Kasumi-1 (cell line): Measurements from ENCODE around the gene FAM171A1.
A peak's percentile ranks its signal among the peaks of the same experiment; 100 is the strongest.
"Not testable (repeated sequence)": the region's sequence is repeated elsewhere in the genome, so short reads cannot be mapped to it uniquely, and the experiment has no call there.

Source experiments
- DNase-seq, 2 experiments: peaks; one replicate each; lab custom pipeline; 2025; lab: John Stamatoyannopoulos, UW

FAM171A1 gene

DNA sequence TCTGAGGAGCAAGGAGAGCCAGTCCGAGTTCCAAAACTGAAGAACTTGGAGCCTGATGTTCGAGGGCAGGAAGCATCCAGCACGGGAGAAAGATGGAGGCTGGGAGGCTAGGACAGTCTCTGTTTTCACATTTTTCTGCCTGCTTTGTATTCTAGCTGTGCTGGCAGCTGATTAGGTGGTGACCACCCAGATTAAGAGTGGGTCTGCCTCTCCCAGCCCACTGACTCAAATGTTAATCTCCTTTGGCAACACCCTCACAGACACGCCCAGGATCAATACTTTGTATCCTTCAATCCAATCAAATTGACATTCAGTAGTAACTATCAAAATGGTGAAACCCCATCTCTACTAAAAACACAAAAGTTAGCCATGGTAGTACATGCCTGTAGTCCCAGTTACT lies 163.7 kb downstream of the FAM171A1 start:
- DNase-seq = not testable (repeated sequence)

DNA sequence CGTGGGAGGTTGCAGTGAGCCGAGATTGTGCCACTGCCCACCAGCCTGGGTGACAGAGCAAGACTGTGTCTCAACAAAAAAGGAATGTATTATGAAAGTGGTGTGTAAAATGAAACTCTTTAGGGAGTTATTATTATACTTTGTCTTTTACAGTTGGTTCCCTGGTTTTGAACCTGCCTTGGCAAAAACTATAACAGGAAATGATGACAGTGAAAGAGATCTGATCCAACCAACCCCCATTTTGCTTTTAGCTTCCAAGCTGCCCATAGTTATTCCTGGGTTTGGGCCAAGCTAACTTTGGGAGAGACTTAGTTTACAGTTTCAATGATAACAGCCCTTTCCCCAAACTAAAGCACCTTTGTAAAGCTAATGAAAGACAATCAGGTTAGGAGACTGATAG lies 168.4 kb downstream of the FAM171A1 start:
- DNase-seq = no peak

- not testable (repeated sequence) for DNase-seq
These were observed 168.8 kb downstream of the FAM171A1 start for GRCh38 chr10:15202301-15202621.

DNA sequence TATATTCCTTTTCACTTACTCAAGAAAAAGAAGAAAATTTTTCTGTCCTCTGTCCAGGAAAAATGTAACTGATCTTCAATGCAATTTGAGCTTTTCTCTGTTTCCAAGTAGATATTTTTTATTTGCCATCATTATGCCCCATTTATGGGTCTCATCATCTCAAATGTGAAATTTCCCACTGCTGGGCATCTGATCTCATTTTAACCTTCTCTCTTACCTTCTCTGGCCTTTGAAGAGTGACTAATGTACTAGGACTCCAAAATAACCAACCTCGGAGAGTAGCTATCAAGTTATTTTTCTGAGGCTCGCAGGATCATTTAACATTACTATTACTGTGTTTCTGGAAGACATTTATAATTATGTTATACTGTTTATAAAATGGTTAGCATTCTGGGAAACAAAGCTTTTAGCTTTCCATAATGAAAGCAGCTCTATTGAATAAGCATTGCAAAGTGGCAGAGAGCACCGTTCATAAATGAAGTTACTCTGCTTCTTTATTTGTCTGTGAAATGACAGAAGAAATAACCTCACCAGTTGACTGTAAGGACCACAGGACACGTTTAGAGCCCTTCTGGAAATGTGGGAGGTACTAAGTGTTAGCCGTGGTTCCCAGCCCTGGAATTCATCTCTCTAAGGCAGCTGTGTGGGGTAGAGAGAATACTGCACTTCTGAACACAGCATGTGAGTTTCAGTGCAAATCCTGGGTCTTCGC lies 169.3 kb downstream of the FAM171A1 start:
- no peak for DNase-seq

- DNase-seq = no peak
These were observed 170.5 kb downstream of the FAM171A1 start for GRCh38 chr10:15200626-15201025.

GRCh38 chr10:15197911-15198310 lies 173.2 kb downstream of the FAM171A1 start:
- DNase-seq = no peak

DNA sequence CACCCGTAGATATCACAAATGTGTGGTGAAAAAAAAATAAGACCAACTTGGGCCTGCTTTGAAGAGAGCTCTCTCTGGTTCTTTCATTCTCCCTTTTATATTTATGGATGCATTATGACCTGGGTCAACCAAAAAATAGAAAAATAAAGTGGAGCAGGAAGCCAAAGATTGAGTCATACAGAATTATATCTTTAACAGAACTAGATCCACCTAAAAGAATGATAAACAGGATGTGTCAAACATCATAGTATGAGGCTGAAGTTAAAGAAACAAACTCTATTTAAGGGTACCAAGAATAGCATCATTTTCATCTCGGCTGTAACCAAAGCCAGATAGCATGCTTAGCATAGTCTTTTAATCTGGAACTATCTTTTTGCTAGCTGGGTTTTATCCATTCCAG lies 173.8 kb downstream of the FAM171A1 start:
- DNase-seq = no peak

- no peak for DNase-seq
These were observed 174.9 kb downstream of the FAM171A1 start for GRCh38 chr10:15196021-15196834.

- DNase-seq = peak; percentile 78 to 86
These were observed 181.8 kb downstream of the FAM171A1 start for GRCh38 chr10:15189133-15189885.

DNA sequence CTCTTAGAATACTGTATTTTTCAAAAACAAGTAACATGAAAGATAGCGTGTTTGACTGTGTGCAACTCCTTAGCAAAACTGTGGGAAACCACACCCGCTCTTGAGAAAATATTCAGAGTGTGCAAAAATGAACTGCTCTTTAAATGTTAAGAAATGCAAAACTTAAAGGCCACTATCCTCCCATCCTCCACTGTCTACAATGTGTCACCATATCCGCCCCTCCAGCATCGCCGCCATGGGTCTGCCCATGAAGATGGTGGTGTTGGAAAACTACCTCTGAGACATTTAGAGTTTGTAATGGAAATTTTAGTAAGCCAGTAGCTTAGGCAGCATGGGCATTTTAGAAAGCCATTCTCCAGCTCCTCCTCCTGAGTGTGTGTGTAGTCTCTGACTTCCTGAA lies 182.5 kb downstream of the FAM171A1 start:
- no peak for DNase-seq

GRCh38 chr10:15183689-15184481 lies 187.2 kb downstream of the FAM171A1 start:
- no peak for DNase-seq

- no peak for DNase-seq
These were observed 188.4 kb downstream of the FAM171A1 start for GRCh38 chr10:15182540-15183207.

DNA sequence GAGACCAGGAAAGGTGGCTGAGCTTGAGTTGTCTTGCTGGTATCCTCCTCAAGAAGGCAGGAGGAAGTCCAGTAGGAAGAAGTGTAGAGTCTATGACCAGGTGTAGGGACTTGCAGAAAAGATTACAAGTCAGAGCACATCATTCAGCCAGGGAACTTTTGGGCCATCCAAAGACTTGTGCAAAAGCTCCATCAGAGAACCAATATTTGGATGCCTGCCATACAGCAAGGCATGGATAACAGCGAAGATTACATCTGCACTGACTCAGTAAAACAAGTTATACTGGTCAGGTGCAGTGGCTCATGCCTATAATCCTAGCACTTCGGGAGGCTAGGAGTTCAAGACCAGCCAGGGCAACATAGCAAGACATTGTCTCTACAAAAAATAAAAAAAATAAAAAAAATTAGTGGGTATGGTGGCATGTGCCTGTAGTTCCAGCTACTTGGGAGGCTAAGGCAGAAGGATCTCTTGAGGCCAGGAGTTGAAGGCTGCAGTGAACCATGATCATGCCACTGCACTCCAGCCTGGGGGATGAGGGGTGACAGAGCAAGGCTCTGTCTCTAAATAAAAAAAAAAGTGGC lies 189.4 kb downstream of the FAM171A1 start:
- no peak for DNase-seq

DNA sequence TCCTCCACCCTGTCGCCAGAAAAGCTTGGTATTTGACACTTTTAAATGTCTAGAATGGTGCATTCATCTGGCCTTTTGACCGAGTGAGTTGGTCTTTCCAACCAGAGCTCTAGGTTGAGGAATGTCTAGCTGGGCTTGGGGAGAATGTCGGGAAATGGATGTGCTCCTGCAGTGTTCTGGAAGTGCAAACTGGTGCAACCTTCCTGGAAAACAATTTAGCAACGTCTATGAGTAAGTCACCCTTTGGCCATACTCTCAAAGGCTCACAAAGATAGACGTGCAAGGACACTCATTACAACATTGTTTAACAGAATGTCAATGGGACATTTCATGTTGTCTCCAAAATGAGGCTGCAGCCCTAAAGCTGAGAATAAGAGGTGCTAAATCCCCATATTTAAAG lies 190.4 kb downstream of the FAM171A1 start:
- no peak for DNase-seq

DNA sequence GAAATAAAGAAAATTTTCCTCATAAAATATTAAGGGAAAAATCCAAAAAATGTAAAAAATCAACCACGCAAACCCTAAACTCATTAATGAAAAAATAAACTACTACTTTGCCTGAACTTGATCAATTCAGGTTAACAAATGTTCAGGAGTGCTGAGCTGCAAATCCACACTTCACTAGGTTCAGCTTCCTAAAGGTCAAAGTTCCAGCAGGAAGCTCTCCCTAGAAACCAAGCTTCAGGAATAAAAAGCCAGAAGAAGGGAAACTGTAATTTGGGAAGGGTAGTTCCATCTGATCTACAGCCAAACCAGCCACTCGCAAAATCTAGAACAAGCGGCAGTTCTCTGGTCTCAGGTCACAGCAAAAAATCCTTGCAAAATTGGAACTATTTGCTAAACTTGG lies 194.8 kb downstream of the FAM171A1 start:
- DNase-seq = no peak

GRCh38 chr10:15175587-15175986 lies 195.5 kb downstream of the FAM171A1 start:
- no peak for DNase-seq

- DNase-seq = no peak
These were observed 198.7 kb downstream of the FAM171A1 start for GRCh38 chr10:15172306-15172840.

DNA sequence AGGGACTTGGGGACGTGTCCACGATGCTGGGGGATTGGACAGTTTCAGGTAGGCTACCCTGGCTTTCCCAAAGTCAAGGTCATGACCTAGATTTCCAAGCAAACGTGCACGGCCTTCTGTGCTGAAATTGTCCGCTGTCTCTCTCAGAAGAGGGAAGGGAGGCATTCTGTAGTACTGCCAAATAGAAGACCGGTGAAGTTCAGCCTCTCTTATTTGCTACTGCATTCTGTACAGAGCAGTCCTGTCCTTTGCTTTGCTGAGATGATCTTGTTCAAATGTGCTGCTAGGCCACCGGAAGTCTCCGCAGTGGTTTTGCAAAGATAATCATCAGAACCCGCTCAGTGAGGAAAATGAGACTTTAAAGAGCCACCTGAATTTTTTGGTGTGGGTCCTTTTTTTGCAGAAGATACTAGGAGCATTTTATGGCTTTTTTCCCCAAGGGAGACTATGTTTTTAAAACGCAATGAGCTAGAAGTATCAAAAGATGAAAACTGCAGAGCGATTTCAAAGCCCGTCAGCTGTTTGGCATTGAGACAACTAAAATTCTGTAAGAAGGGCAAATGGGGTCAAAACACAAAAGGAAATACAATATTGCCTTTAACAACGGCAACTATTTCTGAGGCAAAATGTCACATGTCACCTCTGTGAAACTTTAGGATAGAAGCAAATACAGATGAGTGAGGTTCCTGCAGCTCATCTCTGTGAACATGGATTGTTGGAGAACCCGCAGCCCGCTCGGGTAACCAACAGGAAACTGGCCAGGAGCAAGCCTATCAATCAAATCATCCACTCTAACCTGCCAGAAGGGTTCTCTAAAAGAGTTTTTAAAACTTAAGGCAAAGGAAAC lies 201.3 kb downstream of the FAM171A1 start:
- peak; percentile 53 to 63 for DNase-seq

- DNase-seq = peak; percentile 91 to 93
These were observed 202.1 kb downstream of the FAM171A1 start for GRCh38 chr10:15168786-15169554.
